ENCODE data around the gene INTS11. TPM values are rescaled to one million over a fixed set of nuclear protein-coding genes. Genes with fewer than 3 reads are reported as not detected.

INTS11 gene
- total RNA-seq, 1 experiment from 2014 or later = 103 TPM

DNA sequence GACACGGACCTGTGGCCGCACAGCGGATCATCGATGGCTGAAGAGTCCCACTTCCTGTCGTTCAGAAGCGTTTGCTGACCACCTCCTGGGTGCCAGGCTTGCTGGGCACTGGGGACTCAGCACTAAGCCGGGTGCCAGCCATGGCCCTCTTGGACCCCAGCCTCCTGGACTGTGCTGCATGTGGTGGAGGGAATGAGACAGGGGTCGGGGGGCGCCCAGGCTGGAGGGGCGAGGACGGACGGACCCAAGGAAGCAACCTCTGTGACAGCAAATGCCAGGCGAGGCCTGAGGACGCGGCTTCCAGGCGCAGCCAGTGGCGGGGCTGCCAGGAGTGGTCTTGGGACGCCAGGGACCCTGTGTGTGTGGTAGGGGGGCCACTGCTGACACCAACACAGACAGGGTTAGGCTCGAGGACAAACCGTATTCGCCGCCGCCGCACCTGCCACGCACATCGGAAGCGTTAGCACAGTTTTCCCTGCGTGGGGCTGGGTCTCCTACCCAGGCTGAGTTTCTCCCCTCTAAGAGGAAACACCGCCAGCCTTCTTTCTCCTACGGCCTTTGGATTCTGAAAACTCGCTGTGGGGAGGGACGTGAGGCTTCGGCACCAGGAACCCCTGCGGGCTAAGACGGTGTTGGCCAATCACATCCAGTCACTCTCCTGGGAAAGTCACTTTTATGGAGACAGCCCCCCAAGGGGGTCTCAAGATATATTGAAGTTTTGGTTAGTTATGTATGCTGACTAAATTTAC is 36.9 kb upstream of the INTS11 start:
- TF ChIP-seq, protein P1, sequence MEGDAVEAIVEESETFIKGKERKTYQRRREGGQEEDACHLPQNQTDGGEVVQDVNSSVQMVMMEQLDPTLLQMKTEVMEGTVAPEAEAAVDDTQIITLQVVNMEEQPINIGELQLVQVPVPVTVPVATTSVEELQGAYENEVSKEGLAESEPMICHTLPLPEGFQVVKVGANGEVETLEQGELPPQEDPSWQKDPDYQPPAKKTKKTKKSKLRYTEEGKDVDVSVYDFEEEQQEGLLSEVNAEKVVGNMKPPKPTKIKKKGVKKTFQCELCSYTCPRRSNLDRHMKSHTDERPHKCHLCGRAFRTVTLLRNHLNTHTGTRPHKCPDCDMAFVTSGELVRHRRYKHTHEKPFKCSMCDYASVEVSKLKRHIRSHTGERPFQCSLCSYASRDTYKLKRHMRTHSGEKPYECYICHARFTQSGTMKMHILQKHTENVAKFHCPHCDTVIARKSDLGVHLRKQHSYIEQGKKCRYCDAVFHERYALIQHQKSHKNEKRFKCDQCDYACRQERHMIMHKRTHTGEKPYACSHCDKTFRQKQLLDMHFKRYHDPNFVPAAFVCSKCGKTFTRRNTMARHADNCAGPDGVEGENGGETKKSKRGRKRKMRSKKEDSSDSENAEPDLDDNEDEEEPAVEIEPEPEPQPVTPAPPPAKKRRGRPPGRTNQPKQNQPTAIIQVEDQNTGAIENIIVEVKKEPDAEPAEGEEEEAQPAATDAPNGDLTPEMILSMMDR (IDR thresholded peaks at IDR 0.05; ENCODE audit: insufficient read depth in 1 of 2, low read depth in 1 of 2, low read length in 1 of 2, severe bottlenecking in 1 of 2, unreplicated experiment in 1 of 2) = no peak
- Histone ChIP-seq H3K36me3 (ENCODE audit: control insufficient read depth, insufficient read depth, low read length) (no peaks in the 10 kb centered on the region), H3K4me1 (peaks cover 21% of the 10 kb centered on the region), H3K9me3 (no peaks in the 10 kb centered on the region), H3K27me3 (replicated peaks; ENCODE audit: control insufficient read depth, insufficient read depth, low read length) (no peaks in the 10 kb centered on the region), H3K4me3 (ENCODE audit: low read depth, low read length) (no peak overlapping the region)
- DNase-seq = no peak
- Mint-ChIP-seq H3K9me3 (ENCODE audit: unreplicated experiment) (no peaks in the 10 kb centered on the region), H3K36me3 (ENCODE audit: insufficient read depth, unreplicated experiment) (peaks cover 9% of the 10 kb centered on the region), H3K4me1 (ENCODE audit: low read depth, unreplicated experiment) (peaks cover 8% of the 10 kb centered on the region), H3K27ac (ENCODE audit: unreplicated experiment) (peak overlapping the region; percentile 84), H3K4me3 (ENCODE audit: unreplicated experiment) (peak overlapping the region; percentile 25), H3K27me3 (ENCODE audit: insufficient read depth, unreplicated experiment) (no peaks in the 10 kb centered on the region)
- intact Hi-C loops (cut with micrococcal nuclease; ENCODE audit: unreplicated experiment) = no loop called here
- POLR2A ChIA-PET = no interaction called here
- CTCF ChIA-PET = no interaction called here
- BruUV-seq (replicated peaks) = no TSS peak

DNA sequence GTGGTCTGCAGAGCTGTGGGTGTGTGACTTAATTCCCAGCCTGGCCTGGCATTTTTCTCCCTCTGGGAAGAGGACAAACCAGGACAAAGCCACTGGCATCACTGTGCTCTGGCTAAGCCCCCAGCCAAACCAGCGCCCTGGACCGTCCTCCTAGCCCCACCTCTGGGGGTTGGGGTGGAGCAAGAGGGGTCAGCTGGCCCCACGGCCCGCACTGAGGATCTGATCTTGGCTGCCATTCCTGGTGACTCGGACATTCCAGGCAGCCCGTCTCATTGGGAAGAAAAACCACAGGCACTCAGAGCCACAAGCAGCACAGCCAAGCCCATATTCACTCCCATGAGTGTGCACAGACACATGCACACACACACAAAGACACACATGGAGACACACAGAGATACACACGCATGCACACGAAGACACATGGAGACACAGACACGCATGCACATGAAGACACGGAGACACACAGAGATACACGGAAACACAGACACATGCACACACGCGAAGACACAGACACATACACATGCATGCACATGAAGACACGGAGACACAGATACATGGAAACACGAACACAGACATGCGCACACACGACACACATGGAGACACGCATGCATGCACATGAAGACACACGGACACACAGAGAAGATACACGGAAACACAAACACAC is 36.2 kb upstream of the INTS11 start:
- no peaks in the 10 kb centered on the region for H3K36me3 ChIP-seq (ENCODE audit: control insufficient read depth, insufficient read depth, low read length)
- H3K9me3 ChIP-seq = no peaks in the 10 kb centered on the region
- peaks cover 9% of the 10 kb centered on the region for H3K36me3 Mint-ChIP-seq (ENCODE audit: insufficient read depth, unreplicated experiment)
- H3K4me3 Mint-ChIP-seq (ENCODE audit: unreplicated experiment) = peak overlapping the region; percentile 25
- no peaks in the 10 kb centered on the region for H3K27me3 ChIP-seq (replicated peaks; ENCODE audit: control insufficient read depth, insufficient read depth, low read length)
- ChIA-PET CTCF (no interaction called here), POLR2A (no interaction called here)
- BruUV-seq (replicated peaks) = no TSS peak
- DNase-seq = peak; percentile 59 to 63
- no peak overlapping the region for H3K4me3 ChIP-seq (ENCODE audit: low read depth, low read length)
- no peaks in the 10 kb centered on the region for H3K9me3 Mint-ChIP-seq (ENCODE audit: unreplicated experiment)
- intact Hi-C loops (cut with micrococcal nuclease; ENCODE audit: unreplicated experiment) = no loop called here
- TF ChIP-seq, protein P1 (IDR thresholded peaks at IDR 0.05; ENCODE audit: insufficient read depth in 1 of 2, low read depth in 1 of 2, low read length in 1 of 2, severe bottlenecking in 1 of 2, unreplicated experiment in 1 of 2) = no peak
- H3K27me3 Mint-ChIP-seq (ENCODE audit: insufficient read depth, unreplicated experiment) = no peaks in the 10 kb centered on the region
- H3K27ac Mint-ChIP-seq (ENCODE audit: unreplicated experiment) = peak overlapping the region; percentile 84
- H3K4me1 Mint-ChIP-seq (ENCODE audit: low read depth, unreplicated experiment) = peaks cover 8% of the 10 kb centered on the region
- peaks cover 21% of the 10 kb centered on the region for H3K4me1 ChIP-seq

DNA sequence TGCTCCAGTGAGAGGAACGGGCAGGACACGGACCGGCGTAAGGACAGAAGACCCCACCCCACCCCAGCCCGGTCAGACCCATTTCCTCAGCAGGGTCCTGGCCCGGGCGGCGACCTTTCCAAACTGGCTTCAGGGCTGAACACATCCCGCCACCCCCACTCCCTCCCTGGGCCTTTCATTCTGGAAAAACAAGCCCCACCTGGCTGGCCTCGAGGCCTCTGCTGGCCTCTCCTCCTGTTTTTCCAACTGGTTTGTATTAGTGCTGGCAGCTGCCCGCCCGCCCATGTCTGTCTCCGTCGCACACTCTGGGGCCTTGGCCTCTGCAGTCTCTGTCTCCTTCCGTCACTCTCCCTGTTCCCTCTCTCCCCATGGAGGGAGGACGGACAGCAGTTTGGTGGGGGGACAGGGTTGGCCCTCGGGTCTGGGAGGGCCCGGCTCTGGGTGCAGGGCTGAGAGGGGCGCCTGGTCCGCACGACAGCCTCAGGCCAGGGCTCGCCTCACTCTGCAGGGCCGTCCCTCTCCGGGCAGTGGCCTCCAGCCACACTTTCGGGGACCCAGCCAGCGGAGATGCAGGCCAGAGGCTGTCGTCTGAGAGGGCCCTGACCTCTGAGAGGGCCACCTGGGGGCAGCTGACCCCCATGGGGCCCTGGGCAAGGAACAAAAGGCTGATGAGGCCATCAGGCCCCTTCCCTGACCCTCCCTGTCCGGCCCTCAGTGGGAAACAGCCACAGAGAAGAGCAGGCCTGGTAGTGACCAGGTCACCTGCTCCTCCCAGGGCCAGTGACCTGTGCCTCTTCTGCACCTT is 35.4 kb upstream of the INTS11 start:
- H3K27me3 ChIP-seq (replicated peaks; ENCODE audit: control insufficient read depth, insufficient read depth, low read length) = no peaks in the 10 kb centered on the region
- H3K4me3 ChIP-seq (ENCODE audit: low read depth, low read length) = no peak overlapping the region
- CTCF ChIA-PET = no interaction called here
- Mint-ChIP-seq H3K27me3 (ENCODE audit: insufficient read depth, unreplicated experiment) (no peaks in the 10 kb centered on the region), H3K9me3 (ENCODE audit: unreplicated experiment) (no peaks in the 10 kb centered on the region), H3K36me3 (ENCODE audit: insufficient read depth, unreplicated experiment) (peaks cover 10% of the 10 kb centered on the region), H3K4me3 (ENCODE audit: unreplicated experiment) (peak overlapping the region; percentile 56), H3K4me1 (ENCODE audit: low read depth, unreplicated experiment) (peaks cover 8% of the 10 kb centered on the region), H3K27ac (ENCODE audit: unreplicated experiment) (peak overlapping the region; percentile 30)
- H3K4me1 ChIP-seq = peaks cover 21% of the 10 kb centered on the region
- POLR2A ChIA-PET = no interaction called here
- H3K36me3 ChIP-seq (ENCODE audit: control insufficient read depth, insufficient read depth, low read length) = no peaks in the 10 kb centered on the region
- TF ChIP-seq, protein P1 (IDR thresholded peaks at IDR 0.05; ENCODE audit: insufficient read depth in 1 of 2, low read depth in 1 of 2, low read length in 1 of 2, severe bottlenecking in 1 of 2, unreplicated experiment in 1 of 2) = no peak
- intact Hi-C loops (cut with micrococcal nuclease; ENCODE audit: unreplicated experiment) = no loop called here
- no TSS peak for BruUV-seq (replicated peaks)
- no peak for DNase-seq
- H3K9me3 ChIP-seq = no peaks in the 10 kb centered on the region

Data from Caco-2 (cell line).